CD4-positive, alpha-beta T cell (primary cell): ENCODE results near the gene FRMPD1. TPM values are rescaled to one million over a fixed set of nuclear protein-coding genes. Genes with fewer than 3 reads are reported as not detected.
"Not testable (repeated sequence)": the region's sequence is repeated elsewhere in the genome, so short reads cannot be mapped to it uniquely, and the experiment has no call there.

ENCODE experiments used
- ATAC-seq: fragments of 200-7000 bp; cut with Tn5 transposase; one replicate; pipeline ENCODE4 v1.10.0; 2022; ENCODE audit warnings: mild to moderate bottlenecking; ENCODE audit not compliant: poor library complexity
- CTCF ChIA-PET: fragments of 350-600 bp; sonication (Branson Sonifier 250); formaldehyde crosslinking; loops from one replicate; lab custom pipeline; 2021; ENCODE audit warnings: antibody characterized with exemption, inconsistent platforms; lab: Charles Lee
- POLR2A ChIA-PET: fragments of 350-600 bp; sonication (Branson Sonifier 250); formaldehyde crosslinking; loops from one replicate; lab custom pipeline; 2021; ENCODE audit warnings: antibody characterized with exemption, inconsistent platforms; lab: Charles Lee
- DNase-seq, 14 experiments: peaks; one replicate each; pipeline ENCODE4 v3.0.0-alpha.2; 2013 to 2020; ENCODE audit warnings: mixed read lengths in 2 of 14
- H3K27ac ChIP-seq, 2 donors: one replicate each; pipeline versions ENCODE4 v1.5.1 to v1.7.0; 2013; ENCODE audit warnings: low read length in 2 of 2, low read depth in 1 of 2, mild to moderate bottlenecking in 1 of 2
- H3K27me3 ChIP-seq, 2 experiments: 1 replicate in 1 of 2; 2 replicates in 1 of 2; pipeline versions ENCODE4 v1.6.1 to v1.7.0; 2013; ENCODE audit warnings: low read length in 2 of 2, control low read depth in 1 of 2, mild to moderate bottlenecking in 1 of 2, moderate library complexity in 1 of 2; ENCODE audit not compliant: insufficient read depth in 2 of 2, control insufficient read depth in 1 of 2
- H3K36me3 ChIP-seq: one replicate; pipeline ENCODE4 v1.6.1; 2013; ENCODE audit warnings: low read length, control low read depth; ENCODE audit not compliant: insufficient read depth
- H3K4me1 ChIP-seq: one replicate; pipeline ENCODE4 v1.6.1; 2013; ENCODE audit warnings: low read length, control low read depth; ENCODE audit not compliant: insufficient read depth
- H3K4me3 ChIP-seq: one replicate; pipeline ENCODE4 v1.5.1; 2013; ENCODE audit warnings: mild to moderate bottlenecking, low read length, moderate library complexity
- H3K9me3 ChIP-seq, 2 experiments: 1 replicate in 1 of 2; 2 replicates in 1 of 2; pipeline versions ENCODE4 v1.6.1 to v1.7.0; 2013; ENCODE audit warnings: low read length in 2 of 2, mild to moderate bottlenecking in 2 of 2, control low read depth in 1 of 2, moderate library complexity in 1 of 2; ENCODE audit not compliant: control insufficient read depth in 1 of 2, insufficient read depth in 1 of 2
- H3K27ac Mint-ChIP-seq: one replicate; pipeline ENCODE4 v1.8.0; 2020; ENCODE audit warnings: mixed read lengths
- H3K27me3 Mint-ChIP-seq: one replicate; pipeline ENCODE4 v1.8.0; 2021; ENCODE audit warnings: mixed read lengths
- H3K36me3 Mint-ChIP-seq: one replicate; pipeline ENCODE4 v1.8.0; 2021; ENCODE audit warnings: low read depth, mixed read lengths
- H3K4me1 Mint-ChIP-seq: one replicate; pipeline ENCODE4 v1.8.0; 2021; ENCODE audit warnings: low read depth, mixed read lengths
- H3K4me3 Mint-ChIP-seq: one replicate; pipeline ENCODE4 v1.8.0; 2020; ENCODE audit warnings: mild to moderate bottlenecking, mixed read lengths
- H3K9me3 Mint-ChIP-seq: one replicate; pipeline ENCODE4 v1.8.0; 2020; ENCODE audit warnings: mixed read lengths
- CTCF ChIP-seq: fragments of 200-600 bp; IDR thresholded peaks from one replicate; pipeline ENCODE4 v1.8.0; 2022; ENCODE audit warnings: antibody characterized with exemption, mild to moderate bottlenecking
- intact Hi-C, 2 experiments: fragments of 100-400 bp; cut with DNase I in 1 of 2; cut with micrococcal nuclease in 1 of 2; formaldehyde crosslinking; loops; one replicate each; pipeline versions ENCODE4 v1.15.1 to v1.9.0; 2023 to 2025; cut with DNase I, micrococcal nuclease
- polyA plus RNA-seq, 2 donors: library from polyadenylated mRNA; unstranded; fragments of 120-200 nt; gene quantifications; one replicate each; pipeline ENCODE4 v1.2.1, GENCODE V29; 2013
- total RNA-seq, 174 experiments: library from RNA in 2 of 174; stranded (reverse) in 2 of 174; gene quantifications; one replicate each; pipeline ENCODE4 v1.2.3 and lab custom pipeline; 2021 to 2026

FRMPD1 gene
- not detected for total RNA-seq
- 0.01 TPM for polyA plus RNA-seq (2013, experiment 1 of 2)
- polyA plus RNA-seq (2013, experiment 2 of 2), result 0.22 TPM
- 0 to 0.25 (median 0) reads per million in 172 experiments for total RNA-seq (lab: John Stamatoyannopoulos, UW)

GRCh38 chr9:37650873-37651768, at the start of gene FRMPD1:
Gene FRMPD1, plus strand, starts transcription at chr9:37650954. Its CDS starts 41,688 bp downstream, at chr9:37692642.
- DNase-seq (peak; percentile 19 to 80 (median 50)), ATAC-seq (peak; percentile 88)
- H3K4me3 Mint-ChIP-seq, result peak within 1 kb of the TSS; percentile 87
- H3K4me1 ChIP-seq, result peaks cover 16% of the 10 kb centered on the region
- H3K27ac Mint-ChIP-seq, result no peak within 1 kb of the TSS
- H3K27ac ChIP-seq, result no peak within 1 kb of the TSS
- H3K9me3 Mint-ChIP-seq, result no peaks in the 10 kb centered on the region
- H3K4me3 ChIP-seq, result peak within 1 kb of the TSS; percentile 53
- peaks cover 14% of the 10 kb centered on the region for H3K4me1 Mint-ChIP-seq
- no peak for TF ChIP-seq CTCF
- no peaks in the 10 kb centered on the region for H3K36me3 Mint-ChIP-seq
- peaks cover 80% of the 10 kb centered on the region for H3K27me3 Mint-ChIP-seq
- H3K9me3 ChIP-seq, result peaks cover 0 to 4% of the 10 kb centered on the region in 2 experiments
- peaks cover 50 to 59% of the 10 kb centered on the region in 2 experiments for H3K27me3 ChIP-seq
- no peaks in the 10 kb centered on the region for H3K36me3 ChIP-seq
- POLR2A ChIA-PET, result no interaction called here
- intact Hi-C loops, result no loop called here
- CTCF ChIA-PET, result no interaction called here

- H3K4me3 Mint-ChIP-seq, H3K36me3 ChIP-seq, H3K9me3 ChIP-seq, H3K9me3 Mint-ChIP-seq, ATAC-seq, POLR2A ChIA-PET, CTCF ChIA-PET, H3K4me1 Mint-ChIP-seq, H3K27me3 ChIP-seq, DNase-seq, H3K4me1 ChIP-seq, H3K4me3 ChIP-seq, H3K27ac Mint-ChIP-seq, intact Hi-C loops, H3K27ac ChIP-seq, H3K36me3 Mint-ChIP-seq: not testable (repeated sequence)
- peaks cover 49% of the 10 kb centered on the region for H3K27me3 Mint-ChIP-seq
Observed at GRCh38 chr9:37602061-37602460, 48.7 kb upstream of the FRMPD1 start.

- no peaks in the 10 kb centered on the region for H3K9me3 Mint-ChIP-seq
- ATAC-seq, result no peak
- intact Hi-C loops, result no loop called here
Observed at GRCh38 chr9:37602817-37603216, 47.9 kb upstream of the FRMPD1 start.

More at GRCh38 chr9:37602817-37603216, 47.9 kb upstream of the FRMPD1 start:
- Mint-ChIP-seq H3K27me3 (peaks cover 49% of the 10 kb centered on the region), H3K4me3 (no peak overlapping the region), H3K27ac (no peak overlapping the region), H3K4me1 (no peaks in the 10 kb centered on the region), H3K36me3 (no peaks in the 10 kb centered on the region)
- no peak overlapping the region for H3K4me3 ChIP-seq
- TF ChIP-seq CTCF, result no peak
- H3K36me3 ChIP-seq, result no peaks in the 10 kb centered on the region
- peaks cover 3 to 5% of the 10 kb centered on the region in 2 experiments for H3K27me3 ChIP-seq
- no peak for DNase-seq
- ChIA-PET POLR2A (no interaction called here), CTCF (no interaction called here)
- H3K27ac ChIP-seq, result no peak overlapping the region
- no peaks in the 10 kb centered on the region for H3K9me3 ChIP-seq
- H3K4me1 ChIP-seq, result no peaks in the 10 kb centered on the region
